Esophagus squamous epithelium (tissue), 5 donors: ENCODE results near the gene BCKDHB. TPM values are rescaled to one million over a fixed set of nuclear protein-coding genes. Genes with fewer than 3 reads are reported as not detected.

Experiments
- DNase-seq: peaks from one replicate; lab custom pipeline; 2025; lab: John Stamatoyannopoulos, UW
- H3K27ac ChIP-seq, 4 donors: fragments of 200-600 bp; sonication (generic); one replicate each; pipeline ENCODE4 v1.5.1; 2016 to 2019; ENCODE audit warnings: mild to moderate bottlenecking in 1 of 4
- H3K27me3 ChIP-seq, 4 donors: fragments of 200-600 bp; sonication (generic); 1 replicate in 3 of 4; 2 replicates in 1 of 4; pipeline versions ENCODE4 v1.5.1 to v1.6.0; 2017 to 2021; ENCODE audit warnings: antibody characterized with exemption in 1 of 4
- H3K36me3 ChIP-seq, 3 donors: fragments of 200-600 bp; sonication (generic); one replicate each; pipeline ENCODE4 v1.5.1; 2016 to 2019
- H3K4me1 ChIP-seq, 3 donors: fragments of 200-600 bp; sonication (generic); one replicate each; pipeline ENCODE4 v1.5.1; 2017 to 2019
- H3K4me3 ChIP-seq, 4 donors: fragments of 200-600 bp; sonication (generic); 1 replicate in 3 of 4; 2 replicates in 1 of 4; pipeline ENCODE4 v1.5.1; 2016 to 2019; ENCODE audit warnings: mild to moderate bottlenecking in 2 of 4, moderate library complexity in 1 of 4
- H3K9me3 ChIP-seq, 3 donors: fragments of 200-600 bp; sonication (generic); one replicate each; pipeline ENCODE4 v1.5.1; 2016 to 2019
- POLR2A ChIP-seq, 4 donors: fragments of 450-650 bp; IDR thresholded peaks; one replicate each; pipeline ENCODE4 v1.6.1; 2017; ENCODE audit warnings: antibody characterized with exemption in 4 of 4, mild to moderate bottlenecking in 4 of 4, moderate library complexity in 3 of 4
- WGBS, 2 donors: methylation state at CpG; one replicate each; pipeline ENCODE4 v1.1.5; 2018; 5-methylcytosine and 5-hydroxymethylcytosine counted together
- intact Hi-C: fragments of 100-400 bp; cut with DNase I; formaldehyde crosslinking; loops from one replicate; pipeline ENCODE4 v1.15.0; 2022
- total RNA-seq, 4 donors: library from RNA; depleted of rRNA; stranded (reverse); fragments of >200 nt; gene quantifications; one replicate each; pipeline ENCODE4 v1.1.0, GENCODE V29; 2016
- TF ChIP-seq, protein P1 (sequence below), 6 experiments: fragments of 450-650 bp in 4 of 6; fragments of 200-600 bp in 2 of 6; sonication (generic) in 2 of 6; IDR thresholded peaks; one replicate each; pipeline ENCODE4 v1.5.1; 2016 to 2019; ENCODE audit warnings: antibody characterized with exemption in 6 of 6, mild to moderate bottlenecking in 4 of 6, moderate library complexity in 4 of 6
- donor health status: DM: yes; HTN: yes; CAD: no.

The BCKDHB gene
- total RNA-seq, 4 donors from 2014 or later: 7.6 to 15.8 (median 9.0) TPM

DNA sequence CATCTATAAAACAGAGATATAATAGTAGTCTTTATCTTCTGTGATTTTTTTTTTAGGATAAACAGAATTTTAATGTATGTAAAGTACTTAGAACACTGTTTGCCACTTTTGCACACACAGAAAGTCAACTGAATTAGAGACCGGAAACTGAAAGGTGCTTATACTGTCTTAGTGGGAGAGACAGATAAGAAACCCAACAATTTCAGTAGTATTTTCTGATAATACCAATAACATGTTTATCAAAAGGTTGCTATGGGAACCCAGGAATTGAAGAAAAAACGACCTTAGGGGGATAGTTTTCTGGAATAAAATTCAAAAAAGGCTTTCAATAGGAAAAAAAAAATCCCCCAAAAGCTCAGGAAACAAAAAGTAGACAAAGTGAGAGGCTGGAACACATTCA, 138.6 kb downstream of the BCKDHB start:
- no peaks in the 10 kb centered on the region for H3K27me3 ChIP-seq
- no peaks in the 10 kb centered on the region for H3K9me3 ChIP-seq
- no peak for TF ChIP-seq POLR2A (IDR thresholded peaks at IDR 0.05)
- TF ChIP-seq, protein P1, sequence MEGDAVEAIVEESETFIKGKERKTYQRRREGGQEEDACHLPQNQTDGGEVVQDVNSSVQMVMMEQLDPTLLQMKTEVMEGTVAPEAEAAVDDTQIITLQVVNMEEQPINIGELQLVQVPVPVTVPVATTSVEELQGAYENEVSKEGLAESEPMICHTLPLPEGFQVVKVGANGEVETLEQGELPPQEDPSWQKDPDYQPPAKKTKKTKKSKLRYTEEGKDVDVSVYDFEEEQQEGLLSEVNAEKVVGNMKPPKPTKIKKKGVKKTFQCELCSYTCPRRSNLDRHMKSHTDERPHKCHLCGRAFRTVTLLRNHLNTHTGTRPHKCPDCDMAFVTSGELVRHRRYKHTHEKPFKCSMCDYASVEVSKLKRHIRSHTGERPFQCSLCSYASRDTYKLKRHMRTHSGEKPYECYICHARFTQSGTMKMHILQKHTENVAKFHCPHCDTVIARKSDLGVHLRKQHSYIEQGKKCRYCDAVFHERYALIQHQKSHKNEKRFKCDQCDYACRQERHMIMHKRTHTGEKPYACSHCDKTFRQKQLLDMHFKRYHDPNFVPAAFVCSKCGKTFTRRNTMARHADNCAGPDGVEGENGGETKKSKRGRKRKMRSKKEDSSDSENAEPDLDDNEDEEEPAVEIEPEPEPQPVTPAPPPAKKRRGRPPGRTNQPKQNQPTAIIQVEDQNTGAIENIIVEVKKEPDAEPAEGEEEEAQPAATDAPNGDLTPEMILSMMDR (IDR thresholded peaks at IDR 0.05): no peak
- H3K36me3 ChIP-seq: no peaks in the 10 kb centered on the region
- WGBS, 2 donors: 65 to 79% methylated on average over 2 of the region's 2 CpGs
- H3K4me3 ChIP-seq: no peak overlapping the region
- DNase-seq: no peak
- intact Hi-C loops: no loop called here
- no peak overlapping the region for H3K27ac ChIP-seq
- no peaks in the 10 kb centered on the region for H3K4me1 ChIP-seq

DNA sequence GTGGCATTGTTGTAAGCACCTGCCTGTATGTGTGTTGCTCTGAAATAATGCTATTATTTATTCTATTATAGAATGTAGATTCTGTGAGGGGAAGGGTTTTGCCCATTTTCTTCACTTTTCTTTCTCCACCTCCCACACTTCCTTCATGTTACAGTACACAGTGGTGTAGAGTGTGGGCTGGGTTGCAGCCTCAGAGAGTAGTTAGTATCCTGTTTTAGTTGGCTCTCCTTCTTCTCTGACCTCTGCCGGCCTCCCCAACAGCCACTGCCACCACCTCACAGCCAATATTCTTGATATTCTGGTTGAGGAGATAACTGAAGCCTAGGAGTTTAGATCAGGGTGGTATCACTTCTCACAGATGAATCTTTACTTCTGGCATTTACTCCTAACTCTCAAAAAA, 143.4 kb downstream of the BCKDHB start:
- no peaks in the 10 kb centered on the region for H3K36me3 ChIP-seq
- WGBS, 2 donors: 55 to 61% methylated on average over 1 of the region's 1 CpG
- H3K4me1 ChIP-seq: no peaks in the 10 kb centered on the region
- intact Hi-C loops: no loop called here
- no peaks in the 10 kb centered on the region for H3K27me3 ChIP-seq
- TF ChIP-seq POLR2A (IDR thresholded peaks at IDR 0.05): no peak
- TF ChIP-seq, protein P1 (IDR thresholded peaks at IDR 0.05): no peak
- H3K4me3 ChIP-seq: no peak overlapping the region
- no peaks in the 10 kb centered on the region for H3K9me3 ChIP-seq
- DNase-seq: no peak
- no peak overlapping the region for H3K27ac ChIP-seq

DNA sequence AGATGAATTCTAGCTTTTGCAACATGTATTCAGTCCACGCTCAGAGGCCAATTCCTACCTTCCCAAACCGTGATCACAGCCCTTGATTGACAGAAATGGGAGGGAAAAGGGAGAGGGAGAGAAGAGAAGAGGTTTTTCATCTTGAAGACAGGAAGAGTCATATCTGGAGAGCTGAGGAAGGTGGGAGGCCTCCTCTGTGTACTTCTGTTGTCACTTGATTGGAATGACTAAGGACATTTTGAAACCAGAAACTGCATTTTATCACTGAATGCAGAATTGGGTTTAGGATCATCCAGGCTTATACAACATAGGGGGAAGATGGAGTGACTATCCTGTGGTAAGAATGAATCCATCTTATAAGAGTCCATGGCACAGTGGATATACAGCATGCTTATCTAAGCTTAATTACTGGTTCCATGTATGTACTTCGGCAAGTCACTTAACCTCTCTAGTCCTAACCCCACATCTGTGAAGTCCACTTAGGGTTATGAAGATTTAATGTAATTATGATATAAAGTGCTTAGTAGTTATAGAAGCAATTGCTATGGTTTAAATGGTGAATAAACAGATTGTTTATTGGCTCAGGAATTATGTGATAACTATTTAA, 144.0 kb downstream of the BCKDHB start:
- 88 to 90% methylated on average over 3 of the region's 3 CpGs for WGBS, 2 donors
- Histone ChIP-seq H3K9me3 (no peaks in the 10 kb centered on the region), H3K36me3 (no peaks in the 10 kb centered on the region), H3K27ac (no peak overlapping the region), H3K27me3 (no peaks in the 10 kb centered on the region), H3K4me3 (no peak overlapping the region), H3K4me1 (no peaks in the 10 kb centered on the region)
- no peak for DNase-seq
- intact Hi-C loops: no loop called here
- TF ChIP-seq POLR2A (IDR thresholded peaks at IDR 0.05): no peak
- TF ChIP-seq, protein P1 (IDR thresholded peaks at IDR 0.05): no peak

DNA sequence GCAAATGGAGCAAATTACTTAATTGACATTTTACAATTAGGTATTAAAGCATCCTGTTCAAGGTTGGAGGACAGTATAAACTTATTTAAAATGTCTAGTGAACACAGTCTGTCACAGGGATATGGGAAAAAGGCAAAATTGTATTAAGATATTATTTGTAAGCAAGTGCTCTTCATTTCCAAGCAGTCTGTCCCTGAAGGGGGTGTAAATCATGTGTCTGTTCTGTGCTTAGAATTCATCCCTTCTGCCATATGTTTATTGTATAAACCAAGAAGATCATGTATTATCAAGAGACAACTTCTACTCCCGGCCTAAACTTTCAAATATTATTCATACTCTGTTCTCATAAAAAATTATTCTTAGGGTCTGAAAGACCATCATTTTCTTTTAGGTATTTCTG, 144.8 kb downstream of the BCKDHB start:
- Histone ChIP-seq H3K27ac (no peak overlapping the region), H3K4me1 (no peaks in the 10 kb centered on the region), H3K9me3 (no peaks in the 10 kb centered on the region), H3K27me3 (no peaks in the 10 kb centered on the region), H3K36me3 (no peaks in the 10 kb centered on the region), H3K4me3 (no peak overlapping the region)
- WGBS, 2 donors: 100% methylated on average over 1 of the region's 1 CpG
- TF ChIP-seq, protein P1 (IDR thresholded peaks at IDR 0.05): no peak
- no peak for TF ChIP-seq POLR2A (IDR thresholded peaks at IDR 0.05)
- DNase-seq: no peak
- intact Hi-C loops: no loop called here

DNA sequence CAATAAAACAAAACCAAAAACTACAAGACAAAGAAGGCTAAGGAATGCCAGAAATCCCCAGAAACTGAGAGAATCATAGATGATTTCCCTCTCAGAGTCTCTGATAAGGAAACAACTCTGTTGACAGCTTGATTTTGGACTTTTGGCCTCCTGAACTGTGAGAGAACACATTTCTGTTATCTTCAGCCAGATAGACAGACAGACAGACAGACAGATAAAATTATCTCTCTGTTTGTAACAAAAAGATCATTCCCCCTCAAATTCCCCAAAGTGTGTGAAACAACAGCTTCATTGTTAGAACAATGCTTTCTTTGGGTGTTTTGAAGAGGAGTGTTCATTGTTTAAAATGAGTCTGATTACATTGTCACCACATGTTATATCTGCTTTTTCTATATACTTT, 148.2 kb downstream of the BCKDHB start:
- intact Hi-C loops: no loop called here
- Histone ChIP-seq H3K4me3 (no peak overlapping the region), H3K27me3 (no peaks in the 10 kb centered on the region), H3K4me1 (no peaks in the 10 kb centered on the region), H3K36me3 (no peaks in the 10 kb centered on the region), H3K9me3 (no peaks in the 10 kb centered on the region), H3K27ac (no peak overlapping the region)
- no peak for DNase-seq
- TF ChIP-seq POLR2A (IDR thresholded peaks at IDR 0.05): no peak
- TF ChIP-seq, protein P1 (IDR thresholded peaks at IDR 0.05): no peak
